GM21576 (cell line): ENCODE data around the gene KRTAP5-2.
"Not testable (repeated sequence)": the region's sequence is repeated elsewhere in the genome, so short reads cannot be mapped to it uniquely, and the experiment has no call there.

ENCODE experiments used
- ATAC-seq: cut with Tn5 transposase; IDR thresholded peaks from one replicate; pipeline ENCODE4 v1.9.1; 2021; ENCODE audit warnings: mild to moderate bottlenecking, moderate library complexity; ENCODE audit not compliant: unreplicated experiment

The KRTAP5-2 gene

DNA sequence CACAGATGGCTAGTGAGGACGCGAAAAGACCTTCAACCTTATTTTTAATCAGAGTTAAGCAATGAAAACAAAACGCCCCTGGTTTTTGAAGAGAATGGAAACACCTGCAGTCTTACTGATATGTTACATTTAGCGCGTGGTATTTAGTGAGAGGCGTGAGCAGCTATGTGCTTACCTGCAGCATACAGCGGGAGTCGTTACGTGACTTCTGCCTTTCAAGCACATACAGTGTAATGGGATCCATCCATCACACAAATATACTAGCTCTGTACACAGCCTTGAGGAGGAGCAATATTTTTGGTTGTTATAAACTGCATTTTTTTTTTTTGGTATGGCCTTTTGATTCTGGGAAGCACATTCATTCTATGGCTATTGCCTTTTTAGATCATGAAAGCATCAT, 5.5 kb downstream of the KRTAP5-2 start:
- no peak for ATAC-seq

DNA sequence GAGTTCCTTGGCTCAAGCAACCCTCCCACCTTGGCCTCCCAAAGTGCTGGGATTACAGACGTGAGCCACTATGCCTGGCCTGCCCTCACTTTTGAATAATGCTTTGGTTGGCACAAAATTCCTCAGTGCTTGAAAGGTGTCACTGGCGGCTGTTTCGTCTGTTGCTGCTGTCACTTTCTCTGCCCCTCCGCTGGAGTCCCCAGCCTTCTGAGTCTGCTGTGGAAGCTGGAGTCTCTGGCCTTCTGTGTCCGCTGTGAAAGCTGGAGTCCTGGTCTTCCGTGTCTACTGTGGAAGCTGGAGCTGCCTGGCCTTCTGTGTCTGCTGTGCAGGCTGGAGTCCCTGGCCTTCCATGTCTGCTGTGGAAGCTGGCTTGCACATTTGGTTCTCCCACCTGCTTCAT, 8.1 kb downstream of the KRTAP5-2 start:
- ATAC-seq = no peak

DNA sequence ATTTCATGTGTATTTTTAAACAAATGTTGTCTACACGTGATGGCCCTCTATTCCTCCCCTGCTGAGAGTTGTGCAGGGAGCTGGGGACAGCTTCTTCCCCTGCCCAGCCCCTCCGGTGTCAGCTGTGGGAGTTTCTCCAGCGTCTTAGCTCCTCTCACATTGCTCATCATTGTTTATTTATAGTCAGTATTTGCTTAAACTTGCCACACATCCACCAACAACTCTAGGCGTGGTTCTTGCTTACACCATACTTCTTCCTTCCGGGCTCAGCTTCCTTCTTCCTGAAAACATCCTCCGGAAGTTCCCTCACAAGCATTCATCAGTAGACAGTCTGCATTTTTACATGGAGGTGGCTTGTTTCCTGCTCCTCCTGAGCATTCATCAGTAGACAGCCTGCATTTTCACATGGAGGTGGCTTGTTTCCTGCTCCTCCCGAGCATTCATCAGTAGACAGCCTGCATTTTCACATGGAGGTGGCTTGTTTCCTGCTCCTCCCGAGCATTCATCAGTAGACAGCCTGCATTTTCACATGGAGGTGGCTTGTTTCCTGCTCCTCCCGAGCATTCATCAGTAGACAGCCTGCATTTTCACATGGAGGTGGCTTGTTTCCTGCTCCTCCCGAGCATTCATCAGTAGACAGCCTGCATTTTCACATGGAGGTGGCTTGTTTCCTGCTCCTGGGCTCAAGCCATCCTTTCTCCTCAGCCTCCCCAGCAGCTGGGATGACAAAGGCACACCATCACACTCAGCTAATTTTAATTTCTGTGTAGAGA, 8.7 kb downstream of the KRTAP5-2 start:
- ATAC-seq = not testable (repeated sequence)

DNA sequence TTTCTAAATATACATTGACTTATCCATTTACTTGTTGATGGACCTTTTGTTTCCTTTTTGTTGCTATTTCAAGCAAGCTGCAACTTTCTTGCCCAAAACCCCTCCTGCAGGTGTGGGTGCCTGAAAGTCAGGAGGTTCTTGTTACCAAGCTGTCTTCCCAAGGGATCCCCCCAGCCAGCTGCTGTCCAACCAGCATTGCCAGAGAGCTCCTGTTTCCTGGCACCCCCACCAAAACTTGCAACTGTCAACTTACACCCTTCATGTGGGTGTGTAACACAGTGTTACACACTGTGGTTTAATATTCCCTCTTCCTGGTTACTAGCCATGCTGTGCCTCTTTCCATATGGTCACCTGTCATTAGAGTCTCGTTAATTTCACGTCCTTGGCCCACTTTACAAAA, 11.4 kb downstream of the KRTAP5-2 start:
- ATAC-seq = no peak

DNA sequence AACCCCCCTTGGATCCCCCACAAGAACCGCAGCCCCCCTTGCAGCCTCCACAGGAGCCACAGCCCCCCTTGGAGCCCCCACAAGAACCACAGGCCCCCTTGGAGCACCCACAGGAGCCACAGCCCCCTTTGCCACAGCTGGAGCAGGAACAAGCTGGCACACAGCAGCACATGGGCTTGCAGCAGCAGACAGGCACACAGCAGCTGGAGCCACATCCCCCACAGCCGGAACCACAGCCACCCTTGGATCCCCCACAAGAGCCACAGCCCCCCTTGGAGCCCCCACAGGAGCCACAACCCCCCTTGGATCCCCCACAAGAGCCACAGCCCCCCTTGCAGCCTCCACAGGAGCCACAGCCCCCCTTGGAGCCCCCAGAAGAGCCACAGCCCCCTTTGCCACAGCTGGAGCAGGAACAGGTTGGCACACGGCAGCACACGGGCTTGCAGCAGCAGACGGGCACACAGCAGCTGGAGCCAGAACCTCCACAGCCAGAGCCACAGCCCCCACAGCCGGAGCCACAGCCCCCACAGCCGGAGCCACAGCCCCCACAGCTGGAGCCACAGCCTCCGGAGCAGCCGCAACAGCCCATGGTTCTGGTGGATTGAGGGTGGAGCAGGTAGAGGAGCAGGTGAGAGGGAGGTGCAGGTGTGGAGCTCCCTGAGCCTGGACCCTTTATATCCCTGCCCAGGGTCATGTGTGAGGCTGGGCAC, 13.3 kb downstream of the KRTAP5-2 start, which contains the start of gene KRTAP5-1:
Gene KRTAP5-1 (minus strand): TSS at position 623 of the 710 bp plus-strand sequence. CDS start 34 bp downstream, at position 589.
- ATAC-seq = not testable (repeated sequence)

DNA sequence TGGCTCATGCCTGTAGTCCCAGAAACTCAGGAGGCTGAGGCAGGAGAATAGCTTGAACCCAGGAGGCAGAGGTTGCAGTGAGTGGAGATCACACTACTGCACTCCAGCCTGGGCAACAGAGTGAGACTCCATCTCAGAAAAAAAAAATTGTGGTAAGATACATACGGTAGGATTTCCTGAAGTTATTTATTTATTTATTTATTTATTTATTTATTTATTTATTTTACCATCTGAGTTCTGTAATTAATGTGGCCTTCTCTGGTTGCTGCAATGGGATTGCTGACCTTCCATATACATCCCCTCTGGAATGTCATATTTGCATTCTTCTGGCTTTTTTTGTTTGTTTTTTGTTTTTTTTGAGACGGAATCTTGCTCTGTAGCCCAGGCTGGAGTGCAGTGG, 15.2 kb downstream of the KRTAP5-2 start:
- ATAC-seq = not testable (repeated sequence)

DNA sequence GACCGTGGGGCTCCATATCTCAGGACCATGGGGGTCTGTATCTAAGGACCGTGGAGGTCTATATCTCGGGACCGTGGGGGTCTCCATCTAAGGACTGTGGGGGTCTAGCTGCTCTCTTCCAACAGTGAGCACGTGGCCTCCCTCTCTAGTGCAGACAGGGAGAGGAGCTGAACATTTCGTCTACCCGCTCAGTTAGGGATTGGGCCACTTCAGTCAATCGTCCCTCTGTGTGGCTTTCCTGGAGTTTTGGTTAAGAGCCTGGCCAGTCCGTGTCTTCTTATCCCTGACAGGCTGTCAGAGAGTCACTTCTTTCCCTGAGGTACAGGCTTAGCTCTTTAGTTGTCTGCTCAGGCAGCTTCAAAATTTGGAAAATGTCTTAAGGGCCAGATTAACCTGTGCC, 16.1 kb downstream of the KRTAP5-2 start:
- no peak for ATAC-seq

DNA sequence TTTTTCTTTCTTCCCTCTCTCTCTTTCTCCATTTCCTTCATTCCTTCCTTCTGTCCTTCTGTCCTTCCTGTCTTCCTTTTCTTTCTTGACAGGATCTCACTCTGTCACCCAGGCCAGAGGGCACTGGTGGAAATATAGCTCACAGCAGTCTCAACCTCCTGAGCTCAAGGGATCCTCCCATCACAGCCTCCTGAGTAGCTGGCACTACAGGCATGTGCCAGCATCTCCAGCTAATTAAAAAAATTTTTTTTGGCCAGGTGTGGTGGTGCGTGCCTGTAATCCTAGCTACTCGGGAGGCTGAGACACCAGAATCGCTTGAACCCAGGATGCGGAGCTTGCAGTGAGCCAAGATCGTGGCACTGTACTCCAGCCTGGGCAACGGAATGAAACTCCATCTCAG, 21.3 kb downstream of the KRTAP5-2 start:
- ATAC-seq = no peak

DNA sequence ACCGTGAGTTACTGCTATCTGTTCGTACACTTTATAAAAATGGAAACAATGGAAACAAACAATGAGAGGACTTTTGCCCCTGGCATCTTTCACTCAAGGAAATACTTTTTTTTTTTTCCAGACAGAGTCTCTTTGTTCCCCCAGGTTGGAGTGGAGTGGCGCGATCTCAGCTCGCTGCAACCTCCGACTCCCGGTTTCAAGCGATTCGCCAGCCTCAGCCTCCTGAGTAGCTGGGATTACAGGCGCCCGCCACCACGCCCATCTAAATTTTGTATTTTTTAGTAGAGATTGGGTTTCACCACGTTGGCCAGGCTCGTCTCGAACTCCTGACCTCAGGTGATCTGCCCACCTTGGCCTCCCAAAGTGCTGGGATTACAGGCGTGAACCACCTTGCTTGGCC, 22.3 kb downstream of the KRTAP5-2 start:
- ATAC-seq = not testable (repeated sequence)

DNA sequence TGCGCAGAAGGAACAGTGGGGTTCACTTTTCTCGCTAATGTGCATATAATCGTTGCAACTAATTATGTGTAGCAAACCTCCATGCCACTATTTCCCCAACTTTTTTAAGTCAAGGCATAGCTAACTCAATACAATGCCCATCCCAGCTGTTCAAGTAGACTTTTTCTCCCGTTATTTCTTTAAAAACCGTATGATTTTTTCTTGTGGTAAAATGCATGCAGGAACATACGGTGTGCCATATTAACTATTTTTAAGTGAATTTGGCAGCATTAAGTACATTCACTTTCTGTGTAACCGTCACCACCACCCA, 23.2 kb downstream of the KRTAP5-2 start:
- no peak for ATAC-seq

DNA sequence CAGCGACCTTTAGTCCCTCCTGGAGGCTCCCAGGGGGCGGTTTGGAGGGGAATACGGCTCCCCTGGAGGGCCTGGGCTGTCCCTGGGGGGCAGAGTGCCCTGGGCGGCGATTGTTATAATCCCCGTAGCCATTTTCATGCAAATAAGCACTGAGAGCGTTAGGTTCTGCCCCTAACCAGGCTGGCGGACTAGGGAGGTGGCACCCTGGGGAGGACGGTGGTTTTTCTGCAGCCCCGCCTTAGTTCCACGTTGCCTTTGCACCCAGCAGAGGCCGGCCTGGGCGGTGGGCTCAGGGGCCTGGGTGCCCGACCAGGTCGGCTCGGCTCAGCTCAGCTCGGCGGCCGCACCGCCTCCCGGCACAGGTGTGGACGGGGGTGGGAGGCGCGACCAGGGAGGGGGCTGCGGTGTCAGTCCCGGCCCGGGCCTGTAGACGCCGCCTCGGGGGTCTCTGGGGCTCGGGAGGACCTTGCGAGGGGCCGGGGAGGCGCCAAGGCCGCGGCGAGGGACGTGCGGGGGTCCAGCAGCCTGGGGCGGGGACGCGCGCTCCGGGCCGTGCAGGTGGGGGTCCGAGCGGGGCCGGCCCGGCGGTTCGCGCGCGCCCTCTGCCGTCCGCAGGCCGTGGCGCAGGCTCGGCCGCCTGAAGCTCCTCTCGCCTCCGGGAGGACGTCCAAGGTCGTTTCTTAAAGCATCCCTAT, 23.7 kb downstream of the KRTAP5-2 start:
- ATAC-seq = peak; percentile 46

DNA sequence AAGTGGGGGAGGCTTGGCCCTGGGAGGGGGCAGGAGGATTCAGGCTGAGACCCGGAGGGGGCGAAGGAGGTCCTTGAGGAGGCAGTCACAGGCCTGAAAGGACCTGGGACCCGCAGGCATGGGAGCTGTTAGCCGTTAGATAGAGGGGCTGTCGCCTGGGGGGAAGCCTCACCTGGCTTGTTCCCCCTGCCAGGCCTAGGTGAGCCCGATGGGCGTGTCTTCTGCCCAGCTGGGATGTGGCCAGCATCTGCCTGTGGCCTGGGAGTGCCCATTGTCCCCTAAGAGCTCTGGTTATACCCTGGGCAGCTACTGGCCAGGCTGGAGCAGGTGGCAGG, 24.2 kb downstream of the KRTAP5-2 start:
- ATAC-seq = no peak

DNA sequence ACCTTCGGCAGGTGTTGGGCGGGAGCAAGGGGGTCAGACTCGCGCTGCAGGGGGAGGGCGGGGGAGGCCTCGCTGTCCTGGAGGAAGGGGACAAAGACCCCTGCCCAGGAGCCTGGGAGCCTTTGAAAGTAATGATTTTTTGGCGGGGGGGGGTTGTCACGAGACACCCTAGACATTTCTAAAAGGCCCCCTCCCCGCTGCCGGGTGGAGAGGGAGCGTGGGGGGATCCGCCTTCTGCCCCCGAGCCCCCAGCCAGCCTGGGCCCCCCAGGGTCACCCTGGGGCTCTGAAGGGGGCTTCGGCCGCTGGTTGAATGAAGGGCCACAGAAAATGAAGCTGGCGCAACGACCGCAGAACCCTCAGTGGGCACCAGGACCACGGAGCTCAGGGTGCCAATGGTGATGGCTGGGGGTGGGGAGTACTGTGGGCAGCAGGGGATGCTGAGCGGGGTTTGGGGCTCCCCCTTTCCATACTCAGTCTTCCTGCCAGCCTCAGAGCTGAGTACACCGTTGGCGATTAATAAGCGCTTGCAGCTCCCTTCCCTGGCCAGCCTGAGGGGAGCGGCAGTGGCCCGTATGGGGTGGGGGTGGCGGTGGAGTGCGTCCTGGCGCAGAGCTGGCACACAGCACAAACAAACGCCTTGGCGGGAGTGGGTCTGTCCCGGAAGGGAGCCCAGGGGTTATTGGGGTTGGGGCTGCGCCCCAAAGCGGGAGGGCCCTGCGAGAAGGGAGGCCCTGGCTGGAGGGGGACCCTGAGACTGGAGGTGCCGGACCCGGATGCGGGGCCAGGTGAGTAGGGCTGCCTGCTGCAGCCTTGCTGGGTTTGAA, 24.8 kb downstream of the KRTAP5-2 start:
- ATAC-seq = no peak

DNA sequence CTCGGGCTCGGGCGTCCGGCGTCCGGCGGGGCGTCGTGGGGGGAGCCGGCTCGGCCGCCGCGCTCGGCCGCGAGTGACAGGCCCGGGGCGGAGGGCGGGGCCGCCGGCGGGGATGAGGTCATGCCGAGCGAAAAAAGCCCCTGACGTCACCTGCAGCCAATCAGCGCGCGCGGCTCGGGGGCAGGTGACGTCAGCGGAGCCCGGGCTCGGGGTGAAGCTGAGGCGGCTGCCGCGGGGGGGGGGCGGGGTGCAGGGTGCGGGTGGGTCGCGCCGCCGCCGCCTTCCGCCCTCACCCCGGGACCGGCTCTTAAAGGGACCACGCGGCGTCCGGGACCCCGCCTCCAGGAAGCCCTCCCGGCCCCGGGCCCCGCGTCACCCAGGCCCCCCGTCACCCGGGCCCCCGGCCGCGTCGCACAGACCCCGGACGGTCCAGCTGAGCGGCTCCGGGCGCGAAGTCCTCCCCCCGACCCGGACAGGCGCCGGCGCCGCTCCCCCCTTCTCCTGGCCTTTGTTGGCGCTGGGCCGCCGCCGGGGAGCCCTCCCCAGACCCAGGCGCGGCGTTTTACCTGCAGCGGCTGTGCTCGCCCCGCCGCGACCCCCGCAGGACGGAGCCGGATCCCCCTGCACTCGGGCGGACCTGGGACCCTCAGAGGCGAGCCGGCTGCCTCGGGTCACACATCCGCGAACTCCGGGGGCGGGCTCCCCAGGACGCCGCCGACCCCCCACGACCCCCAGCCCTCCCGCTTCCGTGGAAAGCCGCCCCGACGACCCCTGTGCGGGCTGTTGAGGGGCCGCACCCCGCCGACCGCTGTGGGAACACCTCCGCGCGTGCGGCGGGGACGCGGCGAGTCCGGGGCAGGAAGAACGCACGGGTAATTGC, 25.7 kb downstream of the KRTAP5-2 start, which contains the start of gene DUSP8:
Gene DUSP8 (minus strand): TSS at position 75 of the 880 bp plus-strand sequence. CDS start 6,445 bp downstream, outside the sequence.
- ATAC-seq = peak; percentile 57

DNA sequence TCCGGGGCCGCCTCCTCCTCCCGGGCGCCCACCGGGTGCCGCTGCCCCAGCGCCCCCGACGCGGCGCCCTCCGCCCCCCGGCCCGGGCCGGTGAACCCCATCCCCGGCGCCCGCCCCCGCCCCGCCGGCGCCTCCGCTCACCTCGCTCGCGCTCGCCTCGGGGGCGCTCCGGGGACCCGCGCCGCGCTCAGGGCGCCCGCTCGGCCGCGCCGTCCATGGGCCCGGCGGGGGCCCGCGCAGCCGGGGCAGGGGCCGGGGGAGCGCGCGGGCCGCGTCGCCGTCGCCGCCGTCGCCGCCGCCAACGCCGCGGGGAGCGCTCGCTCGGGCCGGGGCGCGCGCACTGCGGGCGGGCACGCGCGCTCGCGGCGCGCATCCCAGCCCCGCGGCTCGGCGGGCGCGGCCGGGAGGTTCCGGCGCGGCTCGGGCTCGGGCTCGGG, 26.3 kb downstream of the KRTAP5-2 start:
- ATAC-seq = no peak

DNA sequence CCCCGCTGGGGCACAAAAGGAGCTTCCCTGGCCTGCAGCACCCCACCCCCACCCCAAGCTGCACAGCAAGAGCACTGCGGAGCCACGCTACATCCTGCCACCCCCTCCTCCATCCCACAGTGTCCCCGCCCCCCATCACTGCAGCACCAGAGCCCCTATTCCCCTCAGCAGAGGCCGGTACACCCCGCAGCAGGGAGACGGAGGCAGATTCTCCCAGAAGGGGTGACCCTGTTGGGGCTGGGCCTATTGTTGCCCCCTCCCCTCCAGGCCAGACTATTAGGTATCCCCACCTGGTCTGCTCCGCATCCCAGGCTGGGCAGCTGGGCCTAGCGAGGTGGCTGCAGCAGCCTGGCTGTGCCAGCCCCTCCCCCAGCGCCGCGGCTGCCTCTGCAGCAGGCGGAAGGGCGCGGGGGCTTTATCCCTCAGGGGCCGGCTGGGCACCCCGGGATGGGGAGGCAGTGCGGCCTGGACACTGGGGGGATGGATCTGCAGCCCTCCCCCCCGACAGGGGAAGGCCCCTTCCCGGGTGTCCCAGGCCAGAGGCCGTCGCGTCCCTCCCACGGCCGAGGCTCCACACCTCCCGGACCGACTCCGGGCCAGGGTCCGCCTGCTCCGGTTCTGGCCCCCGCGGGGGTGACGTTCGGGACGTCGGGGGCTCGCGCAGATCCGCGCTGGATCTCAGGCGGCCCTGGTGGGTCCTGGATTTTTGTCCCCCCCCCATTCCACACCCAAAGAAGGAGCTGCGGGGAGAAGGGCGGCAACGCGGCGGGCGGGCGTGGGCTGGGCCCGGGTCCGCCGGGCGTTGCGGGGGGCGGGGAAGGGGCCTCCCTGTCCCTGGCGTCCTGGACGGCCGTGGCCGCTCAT, 27.0 kb downstream of the KRTAP5-2 start:
- no peak for ATAC-seq

DNA sequence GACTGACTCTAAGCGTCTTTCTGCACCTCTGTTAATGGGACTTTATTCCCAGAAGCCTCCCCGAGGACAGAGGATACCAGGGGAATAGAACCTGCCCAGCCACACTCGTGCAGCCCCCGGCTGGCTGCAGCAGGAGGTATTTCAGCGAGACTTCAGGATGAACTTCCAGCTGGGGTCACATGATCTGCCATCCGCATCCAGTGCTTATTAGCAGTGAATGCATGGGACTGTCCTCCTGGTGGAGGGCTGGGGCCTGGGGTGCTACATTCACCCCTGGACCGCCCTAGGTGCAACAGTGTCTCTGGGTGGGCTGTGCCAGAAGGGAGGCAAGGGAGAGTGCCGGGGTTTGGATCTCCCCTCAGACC, 27.6 kb downstream of the KRTAP5-2 start:
- ATAC-seq = no peak

DNA sequence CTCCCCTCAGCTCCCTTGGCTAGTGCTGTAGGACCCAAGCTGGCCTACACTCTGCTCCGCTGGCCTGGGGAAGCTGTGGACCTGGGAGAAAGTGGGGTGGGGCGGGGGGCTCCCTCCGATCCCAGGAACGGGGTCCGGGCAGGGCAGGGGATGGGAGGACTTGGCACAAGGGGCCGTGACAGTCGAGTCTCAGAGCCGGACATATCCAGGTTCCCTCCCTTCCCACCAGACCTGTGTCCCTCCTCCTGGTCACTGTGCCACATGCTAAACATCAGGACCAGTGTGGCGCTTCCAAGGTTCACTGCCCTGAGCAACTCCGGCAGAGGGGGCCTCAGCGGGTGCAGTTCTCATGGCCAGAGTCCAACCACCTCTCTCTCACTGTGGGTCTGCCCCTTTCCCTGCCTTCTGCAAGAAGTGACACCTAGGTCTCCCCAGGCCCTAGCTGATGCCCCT, 28.1 kb downstream of the KRTAP5-2 start:
- ATAC-seq = no peak

DNA sequence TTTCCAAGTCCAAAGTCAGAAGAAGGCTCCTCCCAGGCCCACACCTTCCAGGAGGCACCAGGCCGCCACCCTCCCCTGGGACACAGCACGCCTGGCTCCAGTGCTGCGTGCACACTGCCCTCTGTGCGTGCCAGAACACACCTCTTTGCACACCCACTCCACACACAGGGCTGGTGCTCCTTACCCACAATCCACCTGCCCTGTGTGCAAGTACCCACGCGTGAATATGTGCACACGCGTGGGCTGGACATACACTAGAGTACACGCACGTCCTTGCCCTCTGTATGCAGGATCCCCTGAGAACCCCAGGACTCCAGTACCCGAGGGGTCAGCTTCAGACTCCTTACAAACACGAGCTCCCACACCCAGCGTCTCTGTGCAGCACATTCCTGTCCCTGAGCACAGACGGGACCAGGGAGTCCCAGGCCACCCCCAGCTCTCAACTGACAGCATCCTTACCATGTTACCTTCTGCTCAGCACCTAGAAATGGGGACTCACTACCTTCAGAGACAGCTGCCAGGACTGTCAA, 28.8 kb downstream of the KRTAP5-2 start:
- ATAC-seq = no peak
